Type B pancreatic cell (in vitro differentiated cells): Measurements from ENCODE around the gene PLA2G3. TPM values are rescaled to one million over a fixed set of nuclear protein-coding genes. Genes with fewer than 3 reads are reported as not detected.

Source experiments
- DNase-seq: peaks from one replicate; pipeline ENCODE4 v3.0.0; 2021; ENCODE audit warnings: mixed read lengths; ENCODE audit not compliant: unreplicated experiment; ENCODE audit errors: extremely low spot score
- H3K27ac Mint-ChIP-seq: 2 replicates; pipeline ENCODE4 v1.8.0; 2021; ENCODE audit warnings: mild to moderate bottlenecking, mixed read lengths
- H3K27me3 Mint-ChIP-seq: 2 replicates; pipeline ENCODE4 v1.8.0; 2021; ENCODE audit warnings: mixed read lengths
- H3K36me3 Mint-ChIP-seq: 2 replicates; pipeline ENCODE4 v1.8.0; 2021; ENCODE audit warnings: mixed read lengths
- H3K4me1 Mint-ChIP-seq: one replicate; pipeline ENCODE4 v1.8.0; 2021; ENCODE audit warnings: mixed read lengths; ENCODE audit not compliant: unreplicated experiment
- H3K4me3 Mint-ChIP-seq: 2 replicates; pipeline ENCODE4 v1.8.0; 2021; ENCODE audit warnings: mild to moderate bottlenecking, mixed read lengths
- H3K9me3 Mint-ChIP-seq: 2 replicates; pipeline ENCODE4 v1.8.0; 2021; ENCODE audit warnings: mixed read lengths
- total RNA-seq: library from RNA; stranded (reverse); gene quantifications from 2 replicates; pipeline ENCODE4 v1.2.1, GENCODE V29; 2021; ENCODE audit warnings: low replicate concordance
- TF ChIP-seq, protein P1 (sequence below): fragments of 200-600 bp; sonication (generic); conservative IDR thresholded peaks from 2 replicates; pipeline ENCODE4 v1.5.0; 2021; ENCODE audit warnings: antibody characterized with exemption, mild to moderate bottlenecking

The PLA2G3 gene
- total RNA-seq, 1 donor from 2014 or later = 0.75 TPM

DNA sequence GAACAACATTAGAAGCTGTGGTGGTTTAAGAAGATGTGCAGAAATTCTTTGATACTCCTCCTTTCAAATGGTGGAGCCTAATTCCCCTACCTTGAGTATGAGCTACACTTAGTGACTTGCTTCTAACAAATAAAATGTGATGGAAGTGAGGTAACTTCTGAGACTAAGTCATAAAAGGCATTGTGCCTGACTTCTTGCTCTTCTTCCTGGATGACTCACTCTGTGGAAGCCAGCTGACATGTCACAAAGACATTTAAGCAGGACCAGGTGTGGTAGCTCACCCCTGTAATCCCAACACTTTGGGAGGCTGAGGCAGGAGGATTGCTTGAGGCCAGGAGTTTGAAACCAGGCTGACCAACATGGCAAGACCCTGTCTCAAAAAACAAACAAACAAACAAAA is 3.9 kb upstream of the PLA2G3 start:
- H3K27ac Mint-ChIP-seq = no peak overlapping the region
- no peak for DNase-seq
- H3K4me1 Mint-ChIP-seq = peaks cover 7% of the 10 kb centered on the region
- H3K36me3 Mint-ChIP-seq = no peaks in the 10 kb centered on the region
- no peaks in the 10 kb centered on the region for H3K9me3 Mint-ChIP-seq
- H3K4me3 Mint-ChIP-seq = no peak overlapping the region
- peaks cover 5% of the 10 kb centered on the region for H3K27me3 Mint-ChIP-seq
- TF ChIP-seq, protein P1, sequence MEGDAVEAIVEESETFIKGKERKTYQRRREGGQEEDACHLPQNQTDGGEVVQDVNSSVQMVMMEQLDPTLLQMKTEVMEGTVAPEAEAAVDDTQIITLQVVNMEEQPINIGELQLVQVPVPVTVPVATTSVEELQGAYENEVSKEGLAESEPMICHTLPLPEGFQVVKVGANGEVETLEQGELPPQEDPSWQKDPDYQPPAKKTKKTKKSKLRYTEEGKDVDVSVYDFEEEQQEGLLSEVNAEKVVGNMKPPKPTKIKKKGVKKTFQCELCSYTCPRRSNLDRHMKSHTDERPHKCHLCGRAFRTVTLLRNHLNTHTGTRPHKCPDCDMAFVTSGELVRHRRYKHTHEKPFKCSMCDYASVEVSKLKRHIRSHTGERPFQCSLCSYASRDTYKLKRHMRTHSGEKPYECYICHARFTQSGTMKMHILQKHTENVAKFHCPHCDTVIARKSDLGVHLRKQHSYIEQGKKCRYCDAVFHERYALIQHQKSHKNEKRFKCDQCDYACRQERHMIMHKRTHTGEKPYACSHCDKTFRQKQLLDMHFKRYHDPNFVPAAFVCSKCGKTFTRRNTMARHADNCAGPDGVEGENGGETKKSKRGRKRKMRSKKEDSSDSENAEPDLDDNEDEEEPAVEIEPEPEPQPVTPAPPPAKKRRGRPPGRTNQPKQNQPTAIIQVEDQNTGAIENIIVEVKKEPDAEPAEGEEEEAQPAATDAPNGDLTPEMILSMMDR = no peak

DNA sequence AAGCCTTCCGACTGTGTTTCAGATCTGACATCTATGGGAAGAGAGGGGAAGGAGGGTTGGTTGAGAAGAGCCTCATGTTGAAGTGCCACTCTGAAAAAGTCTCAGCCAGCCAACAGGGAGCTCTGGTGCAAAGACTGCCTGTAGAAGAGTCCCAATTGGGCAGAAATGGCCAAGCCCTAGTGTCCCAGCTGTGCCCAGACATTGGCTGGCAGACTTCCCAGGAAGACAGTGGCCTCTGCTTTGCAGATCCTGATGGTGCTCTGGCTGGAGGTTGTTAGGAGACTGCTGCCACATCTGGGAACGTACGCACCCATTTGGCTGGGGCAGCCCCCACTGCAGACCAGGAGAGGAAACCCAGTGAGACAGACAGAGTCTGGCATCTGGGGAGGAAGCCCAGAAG is 3.2 kb upstream of the PLA2G3 start:
- peaks cover under 1% of the 10 kb centered on the region for H3K4me1 Mint-ChIP-seq
- TF ChIP-seq, protein P1 = no peak
- no peaks in the 10 kb centered on the region for H3K9me3 Mint-ChIP-seq
- no peaks in the 10 kb centered on the region for H3K36me3 Mint-ChIP-seq
- no peak for DNase-seq
- H3K27me3 Mint-ChIP-seq = peaks cover 5% of the 10 kb centered on the region
- no peak overlapping the region for H3K4me3 Mint-ChIP-seq
- H3K27ac Mint-ChIP-seq = no peak overlapping the region

DNA sequence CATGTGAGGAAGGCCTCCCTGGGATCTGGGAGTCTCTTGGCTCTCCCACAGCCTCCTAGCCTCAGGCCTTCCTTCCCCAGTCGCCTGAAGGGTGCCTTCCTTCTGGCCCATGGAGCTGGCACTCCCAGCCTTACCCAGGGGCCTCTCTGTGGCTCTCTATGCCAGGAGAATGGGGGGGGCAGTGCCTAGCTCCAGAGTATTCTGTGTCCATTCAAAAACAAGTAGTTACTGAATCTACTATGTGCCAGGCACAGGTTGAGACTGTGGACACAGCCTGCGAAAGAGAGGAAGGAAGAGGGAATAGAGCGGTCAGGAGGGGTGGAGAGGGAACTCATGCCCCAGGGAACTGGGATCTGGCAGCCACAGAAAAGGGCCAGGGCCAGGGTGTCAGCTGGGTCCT is 2.7 kb upstream of the PLA2G3 start:
- Mint-ChIP-seq H3K27me3 (peaks cover 5% of the 10 kb centered on the region), H3K36me3 (no peaks in the 10 kb centered on the region), H3K4me3 (no peak overlapping the region), H3K4me1 (no peaks in the 10 kb centered on the region), H3K9me3 (no peaks in the 10 kb centered on the region), H3K27ac (no peak overlapping the region)
- no peak for DNase-seq
- TF ChIP-seq, protein P1 = no peak

DNA sequence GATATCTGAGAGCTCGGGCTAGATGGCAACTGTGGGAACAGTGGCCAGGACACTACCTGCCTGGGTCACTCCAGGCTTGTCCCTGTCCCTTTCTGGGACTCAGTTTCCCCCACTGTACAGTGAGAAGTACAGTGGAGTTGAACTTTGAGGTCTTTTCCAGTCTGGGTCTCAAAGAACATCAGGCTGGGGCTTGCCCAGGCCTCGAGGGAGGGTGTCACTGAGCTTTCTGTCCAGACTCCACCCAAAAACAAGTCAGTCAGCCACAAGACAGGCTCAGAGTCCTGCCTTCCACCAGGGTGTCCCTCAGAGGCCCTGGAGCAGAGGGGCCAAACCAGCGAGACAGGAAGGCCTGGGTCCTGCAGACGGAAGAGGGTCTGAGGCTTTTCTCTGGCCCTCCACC is 2.0 kb upstream of the PLA2G3 start:
- Mint-ChIP-seq H3K27ac (no peak overlapping the region), H3K4me3 (no peak overlapping the region), H3K4me1 (no peaks in the 10 kb centered on the region), H3K27me3 (peaks cover 5% of the 10 kb centered on the region), H3K9me3 (no peaks in the 10 kb centered on the region), H3K36me3 (no peaks in the 10 kb centered on the region)
- TF ChIP-seq, protein P1 = no peak
- no peak for DNase-seq

DNA sequence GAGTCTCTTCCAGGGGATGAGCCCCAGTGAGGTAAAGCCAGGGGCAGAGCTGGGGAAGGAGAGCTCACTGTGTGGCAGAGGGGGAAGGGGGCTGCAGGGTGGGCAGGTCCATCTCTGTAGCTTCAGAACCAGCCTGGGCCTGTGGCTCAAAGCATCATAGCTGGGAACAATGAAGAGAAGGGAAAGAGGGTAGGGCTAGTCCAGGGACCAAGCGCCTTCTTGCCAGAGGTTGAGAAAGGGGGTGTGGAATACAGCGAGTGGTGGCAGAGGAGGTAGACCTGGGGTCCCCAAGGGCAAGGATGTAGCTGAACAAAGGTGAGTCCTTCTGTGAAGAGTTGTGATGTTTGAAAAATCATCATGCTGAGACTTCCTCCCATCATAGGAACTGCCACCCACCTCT is 1.2 kb upstream of the PLA2G3 start:
- Mint-ChIP-seq H3K4me1 (no peaks in the 10 kb centered on the region), H3K9me3 (no peaks in the 10 kb centered on the region), H3K36me3 (no peaks in the 10 kb centered on the region), H3K4me3 (no peak overlapping the region), H3K27ac (no peak overlapping the region), H3K27me3 (peaks cover 5% of the 10 kb centered on the region)
- no peak for DNase-seq
- TF ChIP-seq, protein P1 = no peak

DNA sequence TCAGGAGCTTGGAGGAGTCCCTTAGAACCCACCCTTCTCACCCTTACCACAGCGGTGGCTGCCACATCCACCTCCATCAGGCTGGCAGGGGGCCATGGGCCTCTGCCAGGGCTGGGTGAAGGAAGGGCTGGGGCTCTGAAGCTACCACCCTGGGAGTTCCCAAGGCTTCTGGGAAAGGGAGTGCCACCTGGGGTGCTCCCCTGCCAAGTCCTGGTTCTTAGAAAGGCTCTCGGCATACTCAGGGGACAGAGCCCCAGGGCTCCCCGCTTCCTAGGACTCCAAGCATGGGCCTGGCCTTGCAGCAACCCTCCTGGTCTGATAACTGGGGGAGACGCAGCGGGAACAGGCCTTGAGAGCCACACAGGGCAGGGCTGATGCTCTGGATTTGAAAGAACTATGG is 438 bp upstream of the PLA2G3 start:
- no peak overlapping the region for H3K4me3 Mint-ChIP-seq

More for the DNA sequence above, 438 bp upstream of the PLA2G3 start:
- no peak overlapping the region for H3K27ac Mint-ChIP-seq
- TF ChIP-seq, protein P1 = no peak
- no peaks in the 10 kb centered on the region for H3K9me3 Mint-ChIP-seq
- H3K36me3 Mint-ChIP-seq = no peaks in the 10 kb centered on the region
- H3K4me1 Mint-ChIP-seq = no peaks in the 10 kb centered on the region
- H3K27me3 Mint-ChIP-seq = peaks cover 5% of the 10 kb centered on the region
- DNase-seq = no peak
